ENCODE data around the gene DKK1.
A peak's percentile ranks its signal among the peaks of the same experiment; 100 is the strongest.

DKK1 gene

DNA sequence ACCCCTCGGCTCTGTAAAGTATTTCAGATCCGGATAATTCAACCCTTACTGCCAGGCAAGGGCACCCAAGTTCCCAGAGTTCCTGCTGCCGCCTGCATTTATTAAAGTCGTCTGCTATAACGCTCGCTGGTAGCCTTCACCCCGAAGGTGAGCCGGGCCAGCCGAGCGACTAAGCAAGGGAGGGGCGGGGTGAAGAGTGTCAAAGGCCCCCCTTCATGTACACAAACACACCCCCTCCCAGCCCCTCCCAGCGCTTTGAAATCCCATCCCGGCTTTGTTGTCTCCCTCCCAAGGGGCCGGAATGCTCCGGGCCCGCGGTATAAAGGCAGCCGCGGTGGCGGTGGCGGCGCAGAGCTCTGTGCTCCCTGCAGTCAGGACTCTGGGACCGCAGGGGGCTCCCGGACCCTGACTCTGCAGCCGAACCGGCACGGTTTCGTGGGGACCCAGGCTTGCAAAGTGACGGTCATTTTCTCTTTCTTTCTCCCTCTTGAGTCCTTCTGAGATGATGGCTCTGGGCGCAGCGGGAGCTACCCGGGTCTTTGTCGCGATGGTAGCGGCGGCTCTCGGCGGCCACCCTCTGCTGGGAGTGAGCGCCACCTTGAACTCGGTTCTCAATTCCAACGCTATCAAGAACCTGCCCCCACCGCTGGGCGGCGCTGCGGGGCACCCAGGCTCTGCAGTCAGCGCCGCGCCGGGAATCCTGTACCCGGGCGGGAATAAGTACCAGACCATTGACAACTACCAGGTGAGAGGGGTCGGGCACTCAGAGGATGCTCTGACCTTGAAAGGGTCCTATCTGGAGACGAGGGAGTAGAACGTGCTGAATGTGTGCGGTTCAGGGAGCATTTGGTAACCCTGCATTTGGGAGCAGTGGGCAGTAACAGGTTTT lies at the start of gene DKK1 (continued):
- TF ChIP-seq ZNF19 (tag by site-specific recombination; IDR thresholded peaks at IDR 0.05; ENCODE audit: low read depth) (no peak), IKZF3 (tag by site-specific recombination; IDR thresholded peaks at IDR 0.05) (peak; percentile 84), SCRT2 (tag by site-specific recombination; IDR thresholded peaks at IDR 0.05) (peak; percentile 86), ZNF501 (tag by site-specific recombination; IDR thresholded peaks at IDR 0.05) (peak; percentile 74; the same call in 1 of the 2 replicates), ZNF660 (tag by site-specific recombination; IDR thresholded peaks at IDR 0.05) (peak; percentile 23; the same call in 1 of the 2 replicates)
- TF ChIP-seq, protein P1, sequence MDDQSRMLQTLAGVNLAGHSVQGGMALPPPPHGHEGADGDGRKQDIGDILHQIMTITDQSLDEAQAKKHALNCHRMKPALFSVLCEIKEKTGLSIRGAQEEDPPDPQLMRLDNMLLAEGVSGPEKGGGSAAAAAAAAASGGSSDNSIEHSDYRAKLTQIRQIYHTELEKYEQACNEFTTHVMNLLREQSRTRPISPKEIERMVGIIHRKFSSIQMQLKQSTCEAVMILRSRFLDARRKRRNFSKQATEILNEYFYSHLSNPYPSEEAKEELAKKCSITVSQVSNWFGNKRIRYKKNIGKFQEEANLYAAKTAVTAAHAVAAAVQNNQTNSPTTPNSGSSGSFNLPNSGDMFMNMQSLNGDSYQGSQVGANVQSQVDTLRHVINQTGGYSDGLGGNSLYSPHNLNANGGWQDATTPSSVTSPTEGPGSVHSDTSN (CRISPR knock-in tag; IDR thresholded peaks at IDR 0.05), result no peak

DNA sequence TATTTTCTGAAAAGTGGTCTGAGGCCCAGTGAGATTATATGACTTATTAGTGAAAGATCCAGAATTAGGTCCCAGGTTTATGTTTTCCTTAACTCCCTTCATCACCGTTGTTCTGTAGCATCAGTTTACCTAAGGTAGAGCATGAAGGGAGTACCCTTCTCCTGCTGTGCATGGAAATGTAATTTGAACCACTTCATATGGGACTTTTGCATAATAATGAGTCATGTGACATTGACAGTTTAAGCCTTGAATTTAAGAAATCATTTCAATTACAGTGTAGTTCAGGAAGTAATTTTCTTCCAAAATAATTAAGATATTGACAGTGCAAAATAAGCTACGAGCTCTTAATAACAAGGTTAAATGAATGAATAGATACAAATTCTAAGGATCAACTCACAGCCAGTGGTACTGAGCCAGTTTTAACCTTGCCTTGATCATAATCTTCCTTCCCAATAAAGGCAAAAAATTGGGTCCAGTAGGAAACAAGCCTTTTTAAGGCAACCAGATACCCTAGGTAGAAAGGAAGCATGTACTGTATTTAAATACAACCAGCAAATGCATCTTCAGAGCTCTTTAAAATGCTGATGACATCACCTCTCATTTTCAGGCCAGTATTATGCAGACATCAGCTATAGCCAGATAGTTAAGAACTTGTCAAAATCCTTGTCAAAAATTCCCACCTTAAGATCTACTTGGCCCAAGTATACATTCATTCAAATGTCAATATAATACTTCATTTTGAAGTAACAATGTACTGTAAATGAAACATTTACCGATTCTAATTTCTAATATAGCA lies 48.8 kb upstream of the DKK1 start:
- Histone ChIP-seq H3K4me1 (ENCODE audit: control insufficient read depth, insufficient read depth, low read length) (no peaks in the 10 kb centered on the region), H3K36me3 (ENCODE audit: control insufficient read depth in 2 of 2, insufficient read depth in 1 of 2, low read length in 2 of 2) (no peaks in the 10 kb centered on the region), H3K4me3 (ENCODE audit: low read depth, low read length) (no peak overlapping the region), H3K9me3 (ENCODE audit: control insufficient read depth, insufficient read depth, low read depth, low read length) (no peaks in the 10 kb centered on the region), H3K27ac (ENCODE audit: extremely low read depth, low read depth, low read length) (no peak overlapping the region)
- no peak for TF ChIP-seq ZNF785 (tag by site-specific recombination; IDR thresholded peaks at IDR 0.05)
- TF ChIP-seq, protein P2, sequence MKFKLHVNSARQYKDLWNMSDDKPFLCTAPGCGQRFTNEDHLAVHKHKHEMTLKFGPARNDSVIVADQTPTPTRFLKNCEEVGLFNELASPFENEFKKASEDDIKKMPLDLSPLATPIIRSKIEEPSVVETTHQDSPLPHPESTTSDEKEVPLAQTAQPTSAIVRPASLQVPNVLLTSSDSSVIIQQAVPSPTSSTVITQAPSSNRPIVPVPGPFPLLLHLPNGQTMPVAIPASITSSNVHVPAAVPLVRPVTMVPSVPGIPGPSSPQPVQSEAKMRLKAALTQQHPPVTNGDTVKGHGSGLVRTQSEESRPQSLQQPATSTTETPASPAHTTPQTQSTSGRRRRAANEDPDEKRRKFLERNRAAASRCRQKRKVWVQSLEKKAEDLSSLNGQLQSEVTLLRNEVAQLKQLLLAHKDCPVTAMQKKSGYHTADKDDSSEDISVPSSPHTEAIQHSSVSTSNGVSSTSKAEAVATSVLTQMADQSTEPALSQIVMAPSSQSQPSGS (tag by site-specific recombination; IDR thresholded peaks at IDR 0.05; ENCODE audit: low read depth), result peak; percentile 59; the same call in 1 of the 2 replicates
- ChIA-PET CTCF (no interaction called here), POLR2A (no interaction called here)

DNA sequence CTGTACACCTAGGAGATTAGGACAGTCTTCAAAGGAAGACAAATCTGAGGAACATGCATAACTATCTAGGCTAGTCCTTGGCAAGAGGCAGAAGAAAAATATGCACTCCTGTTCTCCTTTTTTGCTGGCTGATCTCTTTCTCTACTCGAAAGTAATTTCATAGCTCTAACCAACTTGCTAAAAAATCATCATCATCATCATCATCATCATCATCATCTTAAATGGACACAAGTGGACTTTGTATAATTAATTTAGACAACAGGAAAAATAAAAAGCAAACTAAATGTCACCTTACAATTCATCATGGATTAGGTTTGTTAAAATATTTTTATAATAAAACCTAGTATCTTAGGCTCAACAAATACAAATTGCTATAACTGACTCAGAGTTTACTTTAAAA lies 47.2 kb upstream of the DKK1 start:
- no peak overlapping the region for H3K4me3 ChIP-seq (ENCODE audit: low read depth, low read length)
- no peaks in the 10 kb centered on the region for H3K4me1 ChIP-seq (ENCODE audit: control insufficient read depth, insufficient read depth, low read length)
- H3K27ac ChIP-seq (ENCODE audit: extremely low read depth, low read depth, low read length), result no peak overlapping the region
- no peak for TF ChIP-seq HOXA7 (CRISPR knock-in tag; IDR thresholded peaks at IDR 0.05; ENCODE audit: borderline replicate concordance)
- TF ChIP-seq, protein P3, sequence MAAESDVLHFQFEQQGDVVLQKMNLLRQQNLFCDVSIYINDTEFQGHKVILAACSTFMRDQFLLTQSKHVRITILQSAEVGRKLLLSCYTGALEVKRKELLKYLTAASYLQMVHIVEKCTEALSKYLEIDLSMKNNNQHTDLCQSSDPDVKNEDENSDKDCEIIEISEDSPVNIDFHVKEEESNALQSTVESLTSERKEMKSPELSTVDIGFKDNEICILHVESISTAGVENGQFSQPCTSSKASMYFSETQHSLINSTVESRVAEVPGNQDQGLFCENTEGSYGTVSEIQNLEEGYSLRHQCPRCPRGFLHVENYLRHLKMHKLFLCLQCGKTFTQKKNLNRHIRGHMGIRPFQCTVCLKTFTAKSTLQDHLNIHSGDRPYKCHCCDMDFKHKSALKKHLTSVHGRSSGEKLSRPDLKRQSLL (tag by site-specific recombination; IDR thresholded peaks at IDR 0.05), result no peak
- TF ChIP-seq, protein P4, sequence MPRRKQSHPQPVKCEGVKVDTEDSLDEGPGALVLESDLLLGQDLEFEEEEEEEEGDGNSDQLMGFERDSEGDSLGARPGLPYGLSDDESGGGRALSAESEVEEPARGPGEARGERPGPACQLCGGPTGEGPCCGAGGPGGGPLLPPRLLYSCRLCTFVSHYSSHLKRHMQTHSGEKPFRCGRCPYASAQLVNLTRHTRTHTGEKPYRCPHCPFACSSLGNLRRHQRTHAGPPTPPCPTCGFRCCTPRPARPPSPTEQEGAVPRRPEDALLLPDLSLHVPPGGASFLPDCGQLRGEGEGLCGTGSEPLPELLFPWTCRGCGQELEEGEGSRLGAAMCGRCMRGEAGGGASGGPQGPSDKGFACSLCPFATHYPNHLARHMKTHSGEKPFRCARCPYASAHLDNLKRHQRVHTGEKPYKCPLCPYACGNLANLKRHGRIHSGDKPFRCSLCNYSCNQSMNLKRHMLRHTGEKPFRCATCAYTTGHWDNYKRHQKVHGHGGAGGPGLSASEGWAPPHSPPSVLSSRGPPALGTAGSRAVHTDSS (tag by site-specific recombination; IDR thresholded peaks at IDR 0.05), result peak; percentile 68
- TF ChIP-seq, protein P5, sequence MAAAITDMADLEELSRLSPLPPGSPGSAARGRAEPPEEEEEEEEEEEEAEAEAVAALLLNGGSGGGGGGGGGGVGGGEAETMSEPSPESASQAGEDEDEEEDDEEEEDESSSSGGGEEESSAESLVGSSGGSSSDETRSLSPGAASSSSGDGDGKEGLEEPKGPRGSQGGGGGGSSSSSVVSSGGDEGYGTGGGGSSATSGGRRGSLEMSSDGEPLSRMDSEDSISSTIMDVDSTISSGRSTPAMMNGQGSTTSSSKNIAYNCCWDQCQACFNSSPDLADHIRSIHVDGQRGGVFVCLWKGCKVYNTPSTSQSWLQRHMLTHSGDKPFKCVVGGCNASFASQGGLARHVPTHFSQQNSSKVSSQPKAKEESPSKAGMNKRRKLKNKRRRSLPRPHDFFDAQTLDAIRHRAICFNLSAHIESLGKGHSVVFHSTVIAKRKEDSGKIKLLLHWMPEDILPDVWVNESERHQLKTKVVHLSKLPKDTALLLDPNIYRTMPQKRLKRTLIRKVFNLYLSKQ (tag by site-specific recombination; IDR thresholded peaks at IDR 0.05; ENCODE audit: borderline replicate concordance), result no peak
- TF ChIP-seq ZNF571 (tag by site-specific recombination; IDR thresholded peaks at IDR 0.05), result no peak
- no peak for TF ChIP-seq ZSCAN23 (tag by site-specific recombination; IDR thresholded peaks at IDR 0.05)
- TF ChIP-seq ZNF248 (tag by site-specific recombination; IDR thresholded peaks at IDR 0.05), result no peak
- no peak for TF ChIP-seq ZNF76 (tag by site-specific recombination; IDR thresholded peaks at IDR 0.05; ENCODE audit: borderline replicate concordance, low read depth)
- POLR2A ChIA-PET, result no interaction called here
- no peaks in the 10 kb centered on the region for H3K36me3 ChIP-seq (ENCODE audit: control insufficient read depth in 2 of 2, insufficient read depth in 1 of 2, low read length in 2 of 2)
- H3K9me3 ChIP-seq (ENCODE audit: control insufficient read depth, insufficient read depth, low read depth, low read length), result no peaks in the 10 kb centered on the region
- CTCF ChIA-PET, result no interaction called here
